Measurements from ENCODE around the gene RHOA.
"Not testable (repeated sequence)": the region's sequence is repeated elsewhere in the genome, so short reads cannot be mapped to it uniquely, and the experiment has no call there.

Gene RHOA

GRCh38 chr3:49410846-49411534 lies 786 bp downstream of the RHOA start:
- DNase-seq, result no peak

- no peak for DNase-seq
Observed at GRCh38 chr3:49410066-49410845, 1.5 kb downstream of the RHOA start.

GRCh38 chr3:49406571-49407565 lies 4.9 kb downstream of the RHOA start:
- no peak for DNase-seq

GRCh38 chr3:49405570-49405969 lies 6.2 kb downstream of the RHOA start:
- not testable (repeated sequence) for DNase-seq

GRCh38 chr3:49403891-49404290 lies 7.9 kb downstream of the RHOA start:
- DNase-seq, result no peak

GRCh38 chr3:49401766-49402165 lies 10.0 kb downstream of the RHOA start:
- DNase-seq, result no peak

- DNase-seq, result no peak
Observed at GRCh38 chr3:49399461-49399860, 12.3 kb downstream of the RHOA start.

- DNase-seq, result no peak
Observed at GRCh38 chr3:49397470-49397869, 14.3 kb downstream of the RHOA start.

GRCh38 chr3:49391310-49391709 lies 20.5 kb downstream of the RHOA start:
- DNase-seq, result not testable (repeated sequence)

- DNase-seq, result no peak
Observed at GRCh38 chr3:49389297-49389696, 22.5 kb downstream of the RHOA start.

- no peak for DNase-seq
Observed at GRCh38 chr3:49388289-49388820, 23.4 kb downstream of the RHOA start.

- DNase-seq, result no peak
Observed at GRCh38 chr3:49387721-49388120, 24.1 kb downstream of the RHOA start.

- no peak for DNase-seq
Observed at GRCh38 chr3:49386056-49386756, 25.6 kb downstream of the RHOA start.

GRCh38 chr3:49385617-49386016 lies 26.2 kb downstream of the RHOA start:
- no peak for DNase-seq

- DNase-seq, result no peak
Observed at GRCh38 chr3:49383387-49383786, 28.4 kb downstream of the RHOA start.

GRCh38 chr3:49378249-49378895 lies 33.4 kb downstream of the RHOA start:
- DNase-seq, result no peak

- no peak for DNase-seq
Observed at GRCh38 chr3:49377483-49377882, 34.3 kb downstream of the RHOA start.

- DNase-seq, result no peak
Observed at GRCh38 chr3:49371946-49372345, 39.8 kb downstream of the RHOA start.

- DNase-seq, result no peak
Observed at GRCh38 chr3:49370585-49371290, 41.0 kb downstream of the RHOA start.

- no peak for DNase-seq
Observed at GRCh38 chr3:49362561-49362960, 49.2 kb downstream of the RHOA start.

- no peak for DNase-seq
Observed at GRCh38 chr3:49359623-49360022, 52.2 kb downstream of the RHOA start.

Data from NCI-H2081 (cell line).